Stimulated activated naive CD8-positive, alpha-beta T cell treated with anti-CD3 and anti-CD28 coated beads, Interleukin-15, Interleukin-2, amounts not matched to agents 100 U/mL and 50 U/mL, for 24 hours (primary cell): ENCODE data around the gene IFITM10.
"Not testable (repeated sequence)": the region's sequence is repeated elsewhere in the genome, so short reads cannot be mapped to it uniquely, and the experiment has no call there.

Experiments used
- ATAC-seq: fragments of 150-1000 bp; cut with Tn5 transposase; one replicate; pipeline ENCODE4 v1.10.0; 2021
- DNase-seq: peaks from one replicate; pipeline ENCODE4 v3.0.0; 2021

IFITM10 gene

DNA sequence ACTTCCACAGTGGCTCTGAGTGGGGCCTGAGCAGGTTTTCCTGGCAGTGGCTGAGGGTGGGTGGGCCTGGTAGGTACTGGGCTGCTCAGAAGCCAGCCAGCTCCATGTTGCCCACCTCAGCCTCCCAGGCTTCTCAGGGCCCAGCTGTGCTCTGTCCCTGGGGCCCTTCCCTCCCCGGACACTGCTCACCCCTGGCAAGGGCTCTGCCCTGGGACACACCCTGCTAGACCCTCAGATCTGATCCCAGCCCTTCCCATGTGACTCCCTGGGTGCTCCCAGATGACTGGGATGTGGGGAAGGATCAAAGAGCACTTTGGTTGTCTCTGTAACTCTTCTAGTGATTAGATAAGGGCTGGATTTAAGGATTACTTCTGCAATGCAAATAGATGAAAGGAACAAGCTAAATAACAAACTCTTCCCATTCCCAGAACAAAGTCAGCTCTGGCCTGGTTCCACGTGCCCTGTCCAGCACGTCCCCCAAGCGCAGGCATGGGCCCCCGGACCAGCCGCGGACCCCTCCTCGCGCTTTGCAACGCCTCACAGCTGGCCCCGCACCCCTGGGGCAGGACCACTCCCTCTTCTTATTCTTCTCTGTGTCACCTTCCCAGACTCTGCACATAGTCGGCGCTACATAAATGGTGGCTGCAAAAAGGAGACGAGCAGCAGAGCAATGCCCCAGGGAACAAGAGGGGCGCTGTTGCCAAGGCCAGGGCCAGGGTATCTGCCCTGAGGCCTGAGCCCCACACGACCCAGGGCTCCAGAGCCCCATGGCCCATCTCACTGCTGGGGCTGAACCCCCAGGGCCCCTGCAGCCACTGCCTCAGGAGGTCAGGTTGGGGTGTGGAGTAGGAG is 59.1 kb downstream of the IFITM10 start:
- ATAC-seq (no peak), DNase-seq (no peak)

GRCh38 chr11:1690167-1691025 is 60.0 kb downstream of the IFITM10 start:
- DNase-seq: no peak
- ATAC-seq: no peak

DNA sequence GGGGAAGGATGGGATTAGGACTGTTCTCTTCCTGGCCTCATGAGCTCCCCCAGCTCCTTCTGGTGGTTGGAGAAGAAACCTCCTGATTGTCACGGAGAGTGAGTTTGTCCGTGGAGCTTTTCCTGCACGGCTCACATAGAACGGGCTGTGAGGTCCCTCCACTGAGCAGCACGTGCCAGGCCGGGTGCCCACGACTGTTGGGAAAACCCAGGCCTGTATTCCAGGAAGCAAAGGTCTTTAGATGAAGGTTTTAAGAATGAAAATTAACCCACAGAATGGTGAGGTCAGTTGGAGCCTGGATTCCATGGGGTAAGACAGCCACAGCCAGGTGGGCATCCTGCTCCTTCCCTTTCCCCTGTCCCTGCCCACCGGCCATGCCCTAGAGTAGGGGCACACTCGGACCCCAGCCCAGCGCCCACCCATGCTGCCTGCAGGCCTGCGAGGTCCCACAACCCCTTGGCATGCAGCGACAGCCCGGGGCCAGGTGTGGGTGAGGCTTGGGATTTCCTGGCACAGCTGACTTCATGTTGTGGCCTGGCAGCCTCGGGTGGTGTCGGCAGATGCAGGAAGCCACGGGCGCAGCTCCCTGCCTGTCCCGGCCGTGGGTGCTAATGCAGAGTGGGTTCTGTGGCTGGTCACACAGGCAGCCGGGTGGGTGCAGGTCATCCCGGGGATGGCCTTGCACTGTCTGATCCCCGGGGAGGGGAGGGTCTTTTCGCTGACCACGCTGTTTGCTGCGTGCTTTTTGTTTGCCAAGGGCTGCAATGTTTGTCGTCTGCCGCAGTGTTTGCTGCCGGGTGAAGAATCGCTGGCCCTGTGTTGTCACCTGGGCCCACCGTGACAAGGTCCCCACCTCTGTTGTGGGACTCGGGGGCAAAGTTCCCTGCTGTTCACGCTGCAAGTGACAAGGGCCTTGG is 60.9 kb downstream of the IFITM10 start:
- DNase-seq, ATAC-seq: not testable (repeated sequence)

GRCh38 chr11:1688336-1688947 is 62.0 kb downstream of the IFITM10 start:
- not testable (repeated sequence) for DNase-seq, ATAC-seq

GRCh38 chr11:1686220-1686619 is 64.2 kb downstream of the IFITM10 start:
- DNase-seq, ATAC-seq: not testable (repeated sequence)

GRCh38 chr11:1684886-1685874 is 65.2 kb downstream of the IFITM10 start:
- not testable (repeated sequence) for ATAC-seq, DNase-seq

- DNase-seq, ATAC-seq: not testable (repeated sequence)
Measured at GRCh38 chr11:1683904-1684572, 66.4 kb downstream of the IFITM10 start.

- ATAC-seq: not testable (repeated sequence)
Measured at GRCh38 chr11:1683216-1683615, 67.2 kb downstream of the IFITM10 start.

More at GRCh38 chr11:1683216-1683615, 67.2 kb downstream of the IFITM10 start:
- not testable (repeated sequence) for DNase-seq
